ENCODE results near the gene CDK14.
"Not testable (repeated sequence)": the region's sequence is repeated elsewhere in the genome, so short reads cannot be mapped to it uniquely, and the experiment has no call there.

CDK14 gene

DNA sequence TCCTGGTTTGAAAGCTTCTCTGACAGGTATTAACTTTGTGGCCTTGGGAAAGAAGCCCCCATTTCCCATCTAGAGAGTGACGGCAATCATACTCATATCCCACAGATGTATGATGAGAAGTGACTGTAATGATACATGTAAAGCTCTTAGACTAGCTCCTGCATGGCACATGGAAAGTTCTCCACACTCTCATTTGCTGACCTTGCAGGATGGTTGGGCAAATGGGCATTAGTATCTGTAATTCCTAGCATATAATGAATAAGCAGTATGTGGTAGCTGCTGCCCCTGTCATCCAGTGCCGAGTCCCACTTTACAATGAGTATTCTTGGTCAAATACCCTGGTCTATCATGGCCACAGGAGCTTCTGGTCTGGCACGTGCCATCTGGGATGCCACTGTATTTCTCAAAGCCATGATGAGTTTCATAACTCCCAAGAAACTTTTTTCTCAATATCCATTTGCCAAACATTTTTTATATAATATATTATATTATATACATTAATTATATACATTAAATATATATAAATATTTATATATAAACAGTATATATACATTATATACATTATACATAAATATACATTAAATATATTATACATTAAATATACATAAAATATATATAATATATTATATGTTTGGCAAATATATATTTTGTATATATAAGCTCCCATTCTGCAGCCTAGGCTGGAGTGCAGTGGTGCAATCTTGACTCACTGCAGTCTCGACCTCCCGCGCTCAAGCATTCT lies 561.6 kb downstream of the CDK14 start:
- DNase-seq (ENCODE audit: low spot score) = no peak

DNA sequence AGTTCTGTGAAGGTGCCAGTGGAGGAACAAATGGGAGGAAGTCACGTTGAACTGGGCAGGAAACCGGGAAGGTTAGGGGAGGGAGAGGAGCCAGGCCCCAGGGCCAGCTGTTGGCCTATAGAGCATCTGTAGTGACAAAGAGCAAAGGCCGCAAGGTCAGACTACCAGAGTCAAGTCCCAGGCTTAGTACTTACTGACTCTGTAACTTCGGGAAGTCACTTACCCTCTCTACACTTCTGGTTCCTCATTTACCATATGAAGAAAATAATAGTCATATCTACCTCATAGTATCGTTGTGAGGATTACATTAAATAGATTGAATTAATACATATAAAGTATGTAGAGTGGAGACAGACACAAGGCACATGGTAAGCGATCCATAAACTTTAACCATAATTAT lies 566.3 kb downstream of the CDK14 start:
- no peak for DNase-seq (ENCODE audit: low spot score)

GRCh38 chr7:91164506-91164905 lies 568.4 kb downstream of the CDK14 start:
- no peak for DNase-seq (ENCODE audit: low spot score)

DNA sequence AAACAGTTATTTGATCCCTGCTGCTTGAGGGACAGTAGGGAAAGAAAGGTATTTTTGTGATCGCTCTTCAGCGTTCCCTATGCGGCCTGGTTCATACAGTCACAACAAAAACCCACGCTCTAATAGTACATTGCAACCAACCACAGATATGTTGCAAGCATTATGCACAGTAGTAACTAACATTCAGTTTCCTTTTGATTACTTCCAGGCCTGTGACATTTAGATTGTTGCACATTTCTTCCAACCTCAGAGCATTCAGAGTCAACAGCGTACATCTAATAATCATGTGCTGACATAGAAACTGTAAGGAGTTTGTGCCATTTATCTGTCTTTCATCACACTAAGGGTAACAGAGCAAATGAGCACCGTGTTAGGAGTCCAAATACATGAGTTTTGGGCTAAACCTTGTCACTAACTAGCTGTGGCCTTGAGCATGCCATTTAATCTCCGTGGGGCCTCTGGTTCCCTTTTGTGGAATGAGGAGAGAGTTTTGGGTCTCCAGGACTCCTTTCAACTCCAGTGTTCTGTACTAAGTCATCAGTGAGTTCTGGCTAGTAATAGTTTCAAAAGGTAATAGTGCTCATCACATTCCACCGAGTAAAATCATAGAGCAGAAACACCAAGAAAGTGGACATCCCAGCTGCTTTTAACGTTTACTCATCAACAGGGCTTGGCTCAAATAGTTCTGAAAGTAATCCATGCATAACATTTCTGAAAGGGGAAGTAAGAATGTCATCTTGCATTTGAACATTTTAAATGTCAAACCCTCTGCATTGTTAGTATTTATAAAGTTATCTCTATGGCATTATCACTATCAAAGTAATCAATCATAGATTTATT lies 569.1 kb downstream of the CDK14 start:
- DNase-seq (ENCODE audit: low spot score) = no peak

DNA sequence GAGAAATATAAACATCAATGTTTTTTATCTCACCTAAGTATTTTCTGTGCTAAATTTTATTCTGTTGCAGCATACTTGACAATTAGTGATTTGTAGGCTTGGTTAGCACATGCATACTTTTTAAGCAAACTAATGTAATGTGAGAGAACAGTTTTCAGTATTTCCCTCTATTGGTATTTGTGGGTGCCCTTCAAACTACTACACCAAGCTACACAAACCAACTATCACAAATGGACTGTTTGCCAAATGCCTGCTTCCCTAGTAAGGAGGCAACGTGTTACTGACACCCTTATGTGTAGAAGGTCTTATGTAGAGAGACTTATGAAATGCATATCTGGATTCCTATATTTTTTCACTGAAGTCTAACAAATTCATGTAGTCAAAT lies 569.7 kb downstream of the CDK14 start:
- no peak for DNase-seq (ENCODE audit: low spot score)

DNA sequence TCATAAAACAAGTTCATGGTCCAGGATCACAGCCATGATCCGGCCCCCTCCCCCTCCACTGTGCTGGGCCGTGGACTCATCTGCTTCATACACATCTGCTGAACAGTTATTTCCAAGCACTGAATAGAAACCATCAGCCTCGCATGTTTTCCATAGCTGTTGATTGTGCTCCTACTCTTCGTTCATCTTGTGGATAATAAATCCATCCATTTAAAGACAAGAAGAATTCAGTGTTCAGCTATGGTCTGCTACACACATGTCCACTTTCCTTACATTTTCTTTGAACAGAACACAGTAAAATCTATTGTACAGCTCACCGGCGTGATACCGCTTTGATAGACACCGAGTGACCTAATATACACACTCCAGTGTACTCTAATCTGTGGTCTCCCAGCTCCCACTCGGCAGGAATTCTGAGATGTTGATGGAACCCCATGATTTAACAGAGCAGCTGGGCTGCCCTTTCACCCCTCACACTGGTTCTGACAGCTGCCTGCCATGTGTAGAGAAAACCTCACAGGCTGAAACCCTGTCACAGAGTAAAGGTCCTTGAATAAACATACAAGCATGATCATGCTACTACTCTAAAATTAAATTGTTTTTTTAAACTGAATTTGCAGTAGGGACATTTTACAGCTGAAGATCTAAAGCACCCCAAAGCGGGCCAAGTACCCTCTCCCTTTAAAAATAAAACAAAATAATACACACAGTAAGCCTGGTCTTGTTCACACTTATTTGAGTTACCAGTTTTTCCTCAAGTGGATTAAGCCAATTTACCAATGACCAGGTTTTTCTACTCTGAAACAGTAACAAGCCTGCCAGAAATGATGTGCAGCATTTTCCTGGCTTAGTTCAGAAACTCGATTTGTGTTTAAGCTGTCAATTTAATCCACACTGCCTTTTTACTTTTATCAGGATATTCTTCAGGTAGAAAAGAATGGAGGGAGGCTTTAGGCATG lies 573.0 kb downstream of the CDK14 start:
- no peak for DNase-seq (ENCODE audit: low spot score)

- no peak for DNase-seq (ENCODE audit: low spot score)
Observed at GRCh38 chr7:91169830-91170191, 573.7 kb downstream of the CDK14 start.

GRCh38 chr7:91173265-91173664 lies 577.1 kb downstream of the CDK14 start:
- not testable (repeated sequence) for DNase-seq (ENCODE audit: low spot score)

DNA sequence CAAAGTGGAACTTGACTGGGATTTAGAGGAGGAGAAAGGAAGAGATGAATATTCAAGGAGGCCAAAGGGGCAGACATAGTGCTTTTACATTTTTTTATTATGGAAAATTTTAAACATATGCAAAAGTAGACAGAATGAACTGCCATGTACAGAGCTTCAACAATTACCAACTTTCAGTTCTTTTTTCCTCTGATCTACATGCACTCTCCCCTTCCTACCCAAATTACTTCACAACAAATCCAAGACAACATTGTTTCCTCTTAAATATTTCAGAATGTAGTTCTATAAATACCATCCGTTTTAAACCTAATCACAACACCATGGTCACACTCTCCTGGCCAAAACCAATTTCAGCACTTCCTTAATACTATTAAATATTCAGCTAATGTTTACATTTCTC lies 584.6 kb downstream of the CDK14 start:
- no peak for DNase-seq (ENCODE audit: low spot score)

GRCh38 chr7:91181949-91182348 lies 585.8 kb downstream of the CDK14 start:
- no peak for DNase-seq (ENCODE audit: low spot score)

DNA sequence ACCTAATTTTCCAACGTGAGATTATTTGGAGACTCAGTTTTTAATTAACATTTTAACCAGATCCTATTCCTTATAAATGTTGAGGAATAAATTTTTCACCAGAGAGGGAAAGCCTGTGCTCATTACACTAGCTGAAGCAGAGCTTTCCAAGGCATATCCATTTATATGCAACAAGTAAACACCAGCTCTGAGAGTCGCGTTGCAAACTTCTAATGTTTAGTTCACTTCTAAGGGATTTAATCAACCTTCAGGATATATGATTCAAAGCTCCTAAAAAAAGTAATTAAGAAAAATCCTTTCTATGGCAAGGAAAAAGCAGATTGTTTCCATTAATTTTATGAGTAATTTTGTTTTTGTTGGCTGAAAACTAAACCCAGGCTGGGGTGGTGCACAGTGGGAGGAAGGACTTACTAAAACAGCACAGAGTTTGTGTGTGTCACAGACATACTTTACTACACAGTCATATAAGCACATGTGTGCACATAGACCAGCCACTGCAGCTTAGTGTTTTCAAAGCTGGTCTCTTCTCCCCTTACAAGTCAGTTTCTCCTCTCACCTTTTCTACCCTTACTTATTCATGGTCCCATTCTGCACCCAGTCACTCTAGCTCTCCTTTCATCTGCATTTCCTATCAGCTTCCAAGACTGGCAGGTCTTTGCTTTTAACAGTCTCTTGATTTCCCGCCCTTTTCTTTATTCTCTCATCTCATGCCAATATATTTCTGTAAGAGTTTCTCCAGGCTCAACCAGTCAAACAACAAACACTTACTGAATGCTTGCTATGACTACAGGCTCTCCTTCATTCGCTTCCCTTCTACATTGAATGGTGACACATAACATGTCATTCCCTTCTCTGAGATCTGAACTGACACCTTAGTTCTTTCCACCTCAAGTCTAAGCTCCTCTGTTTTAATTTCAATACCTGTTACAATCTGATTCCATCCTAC lies 587.0 kb downstream of the CDK14 start:
- DNase-seq (ENCODE audit: low spot score) = no peak

DNA sequence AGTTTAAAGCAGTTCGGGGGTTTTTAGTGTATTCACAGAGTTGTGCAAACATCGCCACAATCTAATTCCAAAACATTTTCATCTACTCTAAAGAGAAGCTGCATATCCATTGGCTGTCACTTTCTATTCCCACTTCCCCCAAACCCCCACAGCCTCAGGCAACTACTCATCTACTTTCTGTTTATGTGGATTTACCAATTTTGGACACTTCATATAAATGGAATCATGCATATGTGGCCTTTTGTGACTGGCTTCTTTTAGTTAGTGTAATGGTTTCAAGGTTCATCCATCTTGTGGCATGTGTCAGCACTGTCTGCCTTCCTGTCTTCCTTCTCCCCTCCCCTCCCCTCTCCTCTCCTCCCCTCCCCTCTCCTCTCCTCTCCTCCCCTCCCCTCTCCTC lies 589.6 kb downstream of the CDK14 start:
- DNase-seq (ENCODE audit: low spot score) = no peak

DNA sequence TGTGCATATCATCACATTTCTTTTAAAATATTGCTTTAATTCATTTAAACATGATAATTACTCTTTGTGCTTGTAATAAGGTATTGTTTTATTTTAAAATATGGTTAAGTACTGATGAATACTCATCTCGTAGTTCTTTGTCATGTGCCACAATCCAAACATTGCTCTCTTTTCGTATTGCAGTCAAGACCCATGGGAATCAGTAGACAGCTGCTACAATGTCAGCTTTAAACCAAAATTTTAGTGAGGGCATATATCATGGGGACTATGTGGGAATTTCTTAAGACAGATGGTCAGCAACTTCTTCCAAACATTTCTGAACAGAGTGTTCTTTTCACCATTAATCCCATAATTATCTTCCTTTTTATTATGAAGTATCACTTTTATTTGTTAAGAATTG lies 590.9 kb downstream of the CDK14 start:
- DNase-seq (ENCODE audit: low spot score) = no peak

GRCh38 chr7:91191771-91192170 lies 595.6 kb downstream of the CDK14 start:
- DNase-seq (ENCODE audit: low spot score) = no peak

GRCh38 chr7:91193141-91193540 lies 597.0 kb downstream of the CDK14 start:
- no peak for DNase-seq (ENCODE audit: low spot score)

DNA sequence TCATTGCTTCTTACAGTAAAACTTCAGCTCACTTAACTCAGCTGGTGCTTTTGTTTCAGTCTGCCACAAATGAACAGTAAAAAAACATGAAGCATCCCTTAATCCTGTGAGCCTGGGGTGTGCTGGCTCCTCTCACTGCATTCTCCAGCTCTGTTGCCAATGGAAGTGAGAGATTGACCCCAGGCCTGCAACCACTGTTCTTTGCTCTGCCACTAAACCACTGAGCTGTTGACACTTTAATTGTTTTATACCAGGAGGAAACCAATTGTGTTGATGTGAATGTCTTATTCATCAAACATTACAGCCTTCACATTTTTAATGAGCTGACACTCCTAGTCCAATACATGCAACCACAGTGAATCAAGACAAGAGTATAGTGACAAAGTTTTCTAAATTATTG lies 598.7 kb downstream of the CDK14 start:
- DNase-seq (ENCODE audit: low spot score) = no peak

DNA sequence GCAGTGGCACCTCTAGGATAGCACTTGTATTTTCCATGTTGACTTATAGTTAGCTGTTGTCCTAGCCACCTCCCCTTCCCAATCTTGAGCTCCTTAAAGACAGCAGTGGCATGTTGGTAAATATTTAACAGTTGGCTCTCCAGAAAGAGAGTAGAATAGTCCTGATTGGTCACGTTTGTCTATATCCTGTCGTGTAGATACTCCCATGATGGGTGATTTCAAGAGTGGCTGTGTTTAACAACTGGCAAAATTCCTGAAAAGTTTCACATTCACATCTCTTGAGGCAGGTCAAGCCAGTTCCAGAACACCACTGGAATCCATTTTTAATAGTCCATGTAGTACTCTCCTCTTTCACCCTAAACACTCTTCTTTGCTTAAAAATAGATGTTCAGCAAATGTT lies 599.9 kb downstream of the CDK14 start:
- DNase-seq (ENCODE audit: low spot score) = no peak

DNA sequence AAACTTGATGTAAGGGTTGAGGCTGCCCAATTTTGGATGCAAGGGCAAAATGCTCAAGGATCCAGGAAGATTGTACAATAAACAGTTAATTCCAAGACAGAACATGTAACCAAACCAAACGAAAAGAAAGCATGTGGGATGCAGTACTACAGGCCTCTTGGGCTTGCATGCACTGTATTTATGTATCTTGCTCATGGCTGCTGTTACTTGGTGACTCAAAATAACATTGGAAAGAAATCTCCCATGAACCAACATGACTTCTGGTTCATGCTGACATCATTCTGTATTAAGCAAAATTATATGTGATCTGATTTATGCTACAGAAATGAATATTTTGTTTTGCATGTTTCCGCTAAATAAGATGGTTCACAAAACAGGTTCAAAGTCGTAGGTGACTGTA lies 602.2 kb downstream of the CDK14 start:
- no peak for DNase-seq (ENCODE audit: low spot score)

DNA sequence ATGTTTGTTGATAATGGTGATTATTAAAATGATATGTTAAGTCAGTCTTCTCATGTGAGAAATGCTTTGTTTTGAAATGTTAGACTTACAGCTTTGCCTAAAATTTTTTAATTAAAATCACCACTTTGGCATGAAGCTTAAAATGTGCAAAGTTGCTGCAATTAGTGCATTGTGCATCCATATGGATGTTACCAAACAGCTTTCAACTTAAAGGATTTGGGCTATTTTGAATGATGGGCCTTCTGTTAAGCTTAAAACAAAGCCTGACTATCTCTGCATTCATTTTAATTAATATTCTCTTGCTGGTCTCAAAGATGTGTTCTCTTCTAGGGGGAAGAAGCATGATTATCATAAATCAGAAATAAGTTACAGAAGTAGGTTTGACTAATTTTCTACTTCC lies 603.5 kb downstream of the CDK14 start:
- DNase-seq (ENCODE audit: low spot score) = no peak

- DNase-seq (ENCODE audit: low spot score) = no peak
Observed at GRCh38 chr7:91201442-91202113, 605.5 kb downstream of the CDK14 start.

Measured in LoVo (cell line).